GM12892 (cell line): ENCODE measurements around the gene TPSAB1.

Experiments
- DNase-seq: peaks from one replicate; pipeline ENCODE4 v3.0.0; 2011; ENCODE audit not compliant: insufficient read length
- FAIRE-seq: peaks from 2 replicates; lab custom pipeline; 2011; peaks lifted over from hg19 to GRCh38; lab: Jason Lieb, UNC
- POLR2A ChIP-seq: IDR thresholded peaks from 2 replicates; pipeline ENCODE4 v1.6.1; 2011; ENCODE audit warnings: low read depth, low read length, control low read depth
- POLR2AphosphoS5 ChIP-seq: IDR thresholded peaks from 2 replicates; pipeline ENCODE4 v1.6.1; 2011; ENCODE audit warnings: low read depth, low read length, control low read depth
- TAF1 ChIP-seq: IDR thresholded peaks from 2 replicates; pipeline ENCODE4 v1.6.1; 2011; ENCODE audit warnings: low read depth, mild to moderate bottlenecking, control low read depth, low read length, borderline replicate concordance

The TPSAB1 gene

GRCh38 chr16:1277151-1277598, 36.7 kb downstream of the TPSAB1 start:
- TF ChIP-seq POLR2A (no peak), TAF1 (no peak), POLR2AphosphoS5 (no peak)
- no peak for DNase-seq
- no peak for FAIRE-seq

- no peak for DNase-seq
- TF ChIP-seq POLR2A (no peak), POLR2AphosphoS5 (no peak), TAF1 (no peak)
- FAIRE-seq: no peak
Observed at GRCh38 chr16:1277617-1278282, 37.2 kb downstream of the TPSAB1 start.

- TF ChIP-seq POLR2A (no peak), POLR2AphosphoS5 (no peak), TAF1 (no peak)
- DNase-seq: no peak
- no peak for FAIRE-seq
Observed at GRCh38 chr16:1278477-1278876, 38.0 kb downstream of the TPSAB1 start.

- TF ChIP-seq TAF1: no peak
- TF ChIP-seq POLR2AphosphoS5: no peak
- FAIRE-seq: no peak
Observed at GRCh38 chr16:1279081-1279944, 38.8 kb downstream of the TPSAB1 start.

GRCh38 chr16:1279945-1280589, 39.6 kb downstream of the TPSAB1 start:
- TF ChIP-seq POLR2A (no peak), TAF1 (no peak), POLR2AphosphoS5 (no peak)
- DNase-seq: no peak
- no peak for FAIRE-seq

More at GRCh38 chr16:1279081-1279944, 38.8 kb downstream of the TPSAB1 start:
- DNase-seq: no peak

GRCh38 chr16:1280783-1281182, 40.3 kb downstream of the TPSAB1 start:
- FAIRE-seq: no peak
- no peak for DNase-seq
- no peak for TF ChIP-seq POLR2AphosphoS5

- FAIRE-seq: no peak
- TF ChIP-seq TAF1: no peak
- no peak for TF ChIP-seq POLR2A
- no peak for TF ChIP-seq POLR2AphosphoS5
- DNase-seq: no peak
Observed at GRCh38 chr16:1281517-1281916, 41.0 kb downstream of the TPSAB1 start.

- DNase-seq (no peak), FAIRE-seq (no peak)
- TF ChIP-seq TAF1 (no peak), POLR2A (no peak), POLR2AphosphoS5 (no peak)
Observed at GRCh38 chr16:1282324-1282973, 41.9 kb downstream of the TPSAB1 start.

- no peak for TF ChIP-seq TAF1
- no peak for TF ChIP-seq POLR2AphosphoS5
- no peak for TF ChIP-seq POLR2A
- DNase-seq (no peak), FAIRE-seq (no peak)
Observed at GRCh38 chr16:1283296-1283695, 42.8 kb downstream of the TPSAB1 start.

GRCh38 chr16:1283996-1284616, 43.6 kb downstream of the TPSAB1 start:
- DNase-seq (no peak), FAIRE-seq (no peak)
- TF ChIP-seq POLR2A (no peak), TAF1 (no peak), POLR2AphosphoS5 (no peak)
